Measurements from ENCODE around the gene CAMK2B. TPM values are rescaled to one million over a fixed set of nuclear protein-coding genes. Genes with fewer than 3 reads are reported as not detected.

The CAMK2B gene
- total and polyA plus RNA-seq, 12 donors, result 0.25 to 82.3 (median 6.5) TPM; not detected in 2

- Histone ChIP-seq H3K27ac (no peak overlapping the region), H3K27me3 (no peaks in the 10 kb centered on the region), H3K4me3 (no peak overlapping the region), H3K36me3 (replicated peaks in 1 of 2) (no peaks in the 10 kb centered on the region), H3K9me3 (replicated peaks in 1 of 3) (no peaks in the 10 kb centered on the region), H3K4me1 (replicated peaks in 1 of 2) (no peaks in the 10 kb centered on the region)
- 66 to 80% (median 75%) methylated on average over 3 to 5 of the region's 5 CpGs for WGBS, 4 donors
- no peak for DNase-seq
- intact Hi-C loops (cut with DNase I), result no loop called here
- no peak for TF ChIP-seq POLR2A (IDR thresholded peaks at IDR 0.05)
- TF ChIP-seq CTCF (IDR thresholded peaks at IDR 0.05), result no peak
These were observed 101.9 kb downstream of the CAMK2B start for GRCh38 chr7:44223362-44224079.

DNA sequence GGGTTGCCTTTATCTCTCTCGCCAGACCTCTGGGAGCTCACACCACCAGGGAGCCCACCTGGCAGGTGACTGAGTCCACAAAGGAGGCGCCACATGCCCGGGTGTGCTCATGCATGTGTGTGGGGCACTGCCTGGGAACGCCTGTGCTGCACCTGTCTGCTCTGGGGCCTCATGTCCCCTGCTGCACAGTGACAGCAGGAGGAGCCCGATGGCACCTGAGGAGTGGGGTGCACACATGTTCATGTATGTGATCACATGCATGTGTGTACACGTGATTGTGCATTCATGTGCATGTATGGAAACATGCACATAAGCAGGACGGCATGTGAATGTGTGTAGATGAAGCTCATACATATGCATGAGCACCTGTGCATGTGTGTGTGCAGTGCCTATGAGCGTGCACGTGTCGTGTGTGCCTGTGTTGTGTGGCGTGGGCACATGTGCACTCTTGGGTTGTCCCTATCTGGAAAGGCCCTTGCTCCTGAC lies 102.6 kb downstream of the CAMK2B start:
- Histone ChIP-seq H3K4me3 (no peak overlapping the region), H3K27me3 (no peaks in the 10 kb centered on the region), H3K36me3 (replicated peaks in 1 of 2) (no peaks in the 10 kb centered on the region), H3K4me1 (replicated peaks in 1 of 2) (no peaks in the 10 kb centered on the region), H3K9me3 (replicated peaks in 1 of 3) (no peaks in the 10 kb centered on the region), H3K27ac (no peak overlapping the region)
- TF ChIP-seq POLR2A (IDR thresholded peaks at IDR 0.05) (no peak), CTCF (IDR thresholded peaks at IDR 0.05) (no peak)
- intact Hi-C loops (cut with DNase I), result no loop called here
- 84 to 92% (median 87%) methylated on average over 7 to 11 of the region's 11 CpGs for WGBS, 4 donors
- no peak for DNase-seq

DNA sequence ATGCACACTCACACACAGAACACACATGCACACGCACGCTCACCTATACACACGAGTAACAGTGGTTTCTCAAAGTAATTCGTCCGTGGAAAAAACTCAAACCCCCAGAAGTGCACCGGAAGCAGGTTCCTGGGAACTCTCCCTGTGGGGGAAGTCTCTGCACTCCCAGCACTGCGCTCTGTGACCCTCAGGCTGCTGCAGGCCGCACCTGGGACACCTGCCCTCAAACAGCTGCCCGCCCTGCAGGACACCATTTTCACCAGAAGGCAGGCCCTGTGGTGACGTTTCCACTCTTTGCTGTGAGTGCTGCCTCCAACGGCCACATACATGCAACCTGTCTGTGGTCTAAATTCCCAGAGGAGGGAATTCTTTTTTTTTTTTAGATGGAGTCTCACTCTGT lies 103.3 kb downstream of the CAMK2B start:
- DNase-seq, result no peak
- TF ChIP-seq POLR2A (IDR thresholded peaks at IDR 0.05) (no peak), CTCF (IDR thresholded peaks at IDR 0.05) (no peak)
- H3K4me1 ChIP-seq (replicated peaks in 1 of 2), result no peaks in the 10 kb centered on the region
- H3K36me3 ChIP-seq (replicated peaks in 1 of 2), result no peaks in the 10 kb centered on the region
- intact Hi-C loops (cut with DNase I), result no loop called here
- 80 to 88% (median 84%) methylated on average over 11 of the region's 11 CpGs for WGBS, 4 donors
- H3K4me3 ChIP-seq, result no peak overlapping the region
- H3K9me3 ChIP-seq (replicated peaks in 1 of 3), result no peaks in the 10 kb centered on the region
- H3K27me3 ChIP-seq, result no peaks in the 10 kb centered on the region
- H3K27ac ChIP-seq, result no peak overlapping the region

DNA sequence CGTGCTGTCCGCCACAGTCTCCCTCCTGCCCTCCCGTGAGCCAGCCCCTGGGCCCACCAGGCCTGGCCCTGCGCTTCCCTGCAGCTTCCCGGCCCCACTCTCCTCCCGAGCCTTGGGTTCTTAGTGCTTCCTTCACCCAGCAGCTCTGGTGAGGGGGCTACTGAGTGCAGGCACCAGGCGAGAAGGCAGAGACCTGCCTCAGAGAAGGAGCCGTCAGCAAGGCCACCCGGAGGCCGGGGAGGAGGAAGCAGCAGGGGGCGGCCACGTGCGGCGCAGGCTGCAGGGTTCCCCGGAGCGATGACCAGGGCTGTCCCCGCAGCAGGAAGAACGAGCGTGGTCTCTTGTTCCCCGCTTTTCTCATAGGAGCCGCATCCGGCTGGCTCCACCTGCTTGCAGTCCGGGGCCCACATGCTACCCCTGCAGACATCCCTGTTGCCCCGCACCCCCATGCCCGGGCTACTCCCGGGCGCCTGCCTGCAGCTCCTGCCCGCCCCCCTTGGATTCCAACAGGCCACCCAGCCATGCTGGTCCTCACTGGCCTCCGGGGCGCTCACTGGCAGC lies 104.1 kb downstream of the CAMK2B start:
- H3K4me3 ChIP-seq, result no peak overlapping the region
- WGBS, 4 donors, result 62 to 66% (median 65%) methylated on average over 24 to 30 of the region's 30 CpGs
- no peak overlapping the region for H3K27ac ChIP-seq
- no peak for DNase-seq
- TF ChIP-seq POLR2A (IDR thresholded peaks at IDR 0.05) (no peak), CTCF (IDR thresholded peaks at IDR 0.05) (no peak)
- intact Hi-C loops (cut with DNase I), result no loop called here
- H3K36me3 ChIP-seq (replicated peaks in 1 of 2), result no peaks in the 10 kb centered on the region
- no peaks in the 10 kb centered on the region for H3K9me3 ChIP-seq (replicated peaks in 1 of 3)
- H3K27me3 ChIP-seq, result no peaks in the 10 kb centered on the region
- no peaks in the 10 kb centered on the region for H3K4me1 ChIP-seq (replicated peaks in 1 of 2)
